ENCODE results near the gene MYZAP. TPM values are rescaled to one million over a fixed set of nuclear protein-coding genes. Genes with fewer than 3 reads are reported as not detected.
A peak's percentile ranks its signal among the peaks of the same experiment; 100 is the strongest.

Gene MYZAP
- total and polyA plus RNA-seq, 2 of the 4 experiments (the other 2 are of a cell fraction): not detected

- Histone ChIP-seq H3K9me1 (ENCODE audit: insufficient read depth, low read length) (peaks cover 5% of the 10 kb centered on the region), H3K4me2 (ENCODE audit: low read depth, low read length) (peak within 1 kb of the TSS; percentile 95), H2BK5ac (ENCODE audit: low read depth, low read length, poor library complexity, severe bottlenecking) (peak within 1 kb of the TSS; percentile 80), H2AK5ac (ENCODE audit: low read depth, low read length) (peak within 1 kb of the TSS; percentile 45; the same call in 1 of the 2 replicates), H3K4me3 (ENCODE audit: insufficient read depth, low read depth, low read length) (peak within 1 kb of the TSS; percentile 95), H2AK9ac (replicated peaks; ENCODE audit: low read depth, low read length, poor library complexity) (peak within 1 kb of the TSS; percentile 91), H3K9me3 (ENCODE audit: control insufficient read depth, insufficient read depth, low read length) (no peaks in the 10 kb centered on the region), H3K79me1 (ENCODE audit: low read depth in 1 of 2, low read length in 2 of 2) (peaks cover 17 to 31% of the 10 kb centered on the region in 2 experiments), H2AFZ (replicated peaks; ENCODE audit: low read length, poor library complexity) (peak within 1 kb of the TSS; percentile 95), H3K56ac (ENCODE audit: extremely low read depth, insufficient read depth, low read length) (peak within 1 kb of the TSS; percentile 53), H4K20me1 (ENCODE audit: insufficient read depth, low read length) (no peaks in the 10 kb centered on the region), H3K9ac (ENCODE audit: low read depth, low read length) (peak within 1 kb of the TSS; percentile 96), H4K8ac (ENCODE audit: low read depth in 2 of 2, low read length in 2 of 2) (peak within 1 kb of the TSS; percentile 91 to 94), H2BK120ac (ENCODE audit: low read depth, low read length) (peak within 1 kb of the TSS; percentile 65), H3K14ac (replicated peaks; ENCODE audit: low read depth, low read length) (peak within 1 kb of the TSS; percentile 90), H3K18ac (ENCODE audit: low read depth, low read length) (peak within 1 kb of the TSS; percentile 59), H3K4ac (ENCODE audit: low read depth, low read length) (peak within 1 kb of the TSS; percentile 72), H3K36me3 (ENCODE audit: control insufficient read depth, insufficient read depth, low read length) (peaks cover 11% of the 10 kb centered on the region), H3K4me1 (ENCODE audit: control insufficient read depth, insufficient read depth, low read length) (no peaks in the 10 kb centered on the region), H4K5ac (ENCODE audit: low read depth, low read length) (peak within 1 kb of the TSS; percentile 71), H2BK20ac (ENCODE audit: low read depth, low read length) (0 out of 2 replicates have a peak within 1 kb of the TSS, but pooled peaks have one; percentile 47), H3K27ac (ENCODE audit: insufficient read depth, low read length) (peak within 1 kb of the TSS; percentile 94), H3K23ac (ENCODE audit: low read depth, low read length) (peak within 1 kb of the TSS; percentile 80), H2BK15ac (ENCODE audit: low read depth, low read length) (peak within 1 kb of the TSS; percentile 13; the same call in 1 of the 3 replicates), H4K91ac (ENCODE audit: insufficient read depth, low read depth, low read length) (peak within 1 kb of the TSS; percentile 86), H3K27me3 (ENCODE audit: control insufficient read depth, insufficient read depth, low read length) (no peaks in the 10 kb centered on the region)
- WGBS, 2 experiments (ENCODE audit: extremely low coverage in 2 of 2, insufficient read length in 1 of 2): 0% methylated on average over 21 of the region's 70 CpGs; no CpG with 5 or more reads in 1 of the 2 experiments
- dilution Hi-C loops (cut with HindIII; ENCODE audit: low sequenced_read_pairs, unreplicated experiment): no loop called here
- DNase-seq (peak; percentile 100), ATAC-seq (ENCODE audit: low read depth) (peak; percentile 92)
- ChIA-PET CTCF (interaction anchor here (1.2 to 1.4 kb wide), 2 partner anchors 38 to 155 kb away, joined by 4 to 5 read pairs; no protein-coding TSS in a partner anchor), POLR2A (ENCODE audit: unreplicated experiment) (interaction anchor here (0.6 kb wide), 1 partner anchor 26 kb away, joined by 3 read pairs; no protein-coding TSS in a partner anchor)
- in situ Hi-C loops (cut with MboI; ENCODE audit: low sequenced_read_pairs): no loop called here
- intact Hi-C loops (cut with micrococcal nuclease): loop anchor here (1.0 to 5.0 kb wide), 2 partner anchors 39 to 149 kb away; no protein-coding TSS in a partner anchor
- BruUV-seq (replicated peaks): no TSS peak
- TF ChIP-seq RCOR1 (IDR thresholded peaks at IDR 0.05; ENCODE audit: insufficient replicate concordance, low read length) (peak; percentile 5), CHD1 (IDR thresholded peaks at IDR 0.05; ENCODE audit: low read depth, low read length) (no peak), POLR2A (IDR thresholded peaks at IDR 0.05; ENCODE audit: low read depth, low read length) (peak; percentile 82), NFE2L2 (IDR thresholded peaks at IDR 0.05; ENCODE audit: low read depth, low read length) (no peak), CEBPB (IDR thresholded peaks at IDR 0.05; ENCODE audit: low read depth, low read length) (peak; percentile 79), MAZ (IDR thresholded peaks at IDR 0.05; ENCODE audit: borderline replicate concordance, low read depth, low read length) (peak; percentile 96), USF2 (IDR thresholded peaks at IDR 0.05; ENCODE audit: low read depth, low read length) (no peak), CTCF (conservative IDR thresholded peaks at IDR 0.05; ENCODE audit: low read depth, low read length) (no peak), RAD21 (IDR thresholded peaks at IDR 0.05; ENCODE audit: low read length) (no peak), BHLHE40 (IDR thresholded peaks at IDR 0.05; ENCODE audit: low read depth, low read length) (peak; percentile 69; the same call in 1 of the 2 replicates), RFX5 (IDR thresholded peaks at IDR 0.05; ENCODE audit: low read depth, low read length) (no peak), ELK1 (IDR thresholded peaks at IDR 0.05; ENCODE audit: borderline replicate concordance, low read depth, low read length) (no peak), SMC3 (IDR thresholded peaks at IDR 0.05; ENCODE audit: low read depth, low read length) (no peak)
These were observed 114.9 kb downstream of the MYZAP start, which contains the start of gene POLR2M for GRCh38 chr15:57706405-57707209. POLR2M (plus strand) TSS chr15:57706714; CDS start chr15:57706843, 129 bp downstream.
